GM23248 (cell line): Measurements from ENCODE around the gene RARA.
"Not testable (repeated sequence)": the region's sequence is repeated elsewhere in the genome, so short reads cannot be mapped to it uniquely, and the experiment has no call there.

ENCODE experiments used
- EZH2 ChIP-seq: fragments of 200-600 bp; sonication (generic); IDR thresholded peaks from 2 replicates; pipeline ENCODE4 v1.6.1; 2018; ENCODE audit warnings: antibody characterized with exemption, mild to moderate bottlenecking; ENCODE audit not compliant: insufficient read depth, poor library complexity, severe bottlenecking
- EZH2phosphoT487 ChIP-seq: fragments of 200-600 bp; sonication (generic); IDR thresholded peaks from 2 replicates; pipeline ENCODE4 v1.6.1; 2018; ENCODE audit warnings: antibody characterized with exemption, moderate library complexity, mild to moderate bottlenecking, low read depth; ENCODE audit not compliant: insufficient read depth

GRCh38 chr17:40375786-40376185 lies 66.8 kb downstream of the RARA start:
- not testable (repeated sequence) for TF ChIP-seq EZH2, EZH2phosphoT487
